HG03175 (cell line): ENCODE results near the gene RASSF3.

ENCODE experiments used
- ATAC-seq: cut with Tn5 transposase; IDR thresholded peaks from one replicate; pipeline ENCODE4 v1.9.1; 2021; ENCODE audit warnings: mild to moderate bottlenecking, moderate library complexity; ENCODE audit not compliant: unreplicated experiment

Gene RASSF3

GRCh38 chr12:64667793-64668192 is 57.5 kb downstream of the RASSF3 start:
- no peak for ATAC-seq

GRCh38 chr12:64669270-64669842 is 59.1 kb downstream of the RASSF3 start:
- peak; percentile 74 for ATAC-seq

GRCh38 chr12:64670019-64670418 is 59.7 kb downstream of the RASSF3 start:
- ATAC-seq = no peak

- ATAC-seq = no peak
These were observed 60.8 kb downstream of the RASSF3 start for GRCh38 chr12:64670919-64671639.

- ATAC-seq = no peak
These were observed 61.4 kb downstream of the RASSF3 start for GRCh38 chr12:64671681-64672080.

- no peak for ATAC-seq
These were observed 62.7 kb downstream of the RASSF3 start for GRCh38 chr12:64672925-64673409.

GRCh38 chr12:64673490-64674169 is 63.3 kb downstream of the RASSF3 start:
- ATAC-seq = no peak

- ATAC-seq = no peak
These were observed 64.2 kb downstream of the RASSF3 start for GRCh38 chr12:64674367-64674922.

- ATAC-seq = no peak
These were observed 65.5 kb downstream of the RASSF3 start for GRCh38 chr12:64675795-64676194.

GRCh38 chr12:64678248-64678647 is 68.0 kb downstream of the RASSF3 start:
- ATAC-seq = peak; percentile 41

- ATAC-seq = no peak
These were observed 68.5 kb downstream of the RASSF3 start for GRCh38 chr12:64678835-64679234.

GRCh38 chr12:64679487-64680001 is 69.2 kb downstream of the RASSF3 start:
- ATAC-seq = no peak

GRCh38 chr12:64680235-64680634 is 69.9 kb downstream of the RASSF3 start:
- no peak for ATAC-seq

GRCh38 chr12:64681200-64682052 is 71.1 kb downstream of the RASSF3 start:
- ATAC-seq = no peak

GRCh38 chr12:64682572-64683277 is 72.4 kb downstream of the RASSF3 start:
- ATAC-seq = no peak

GRCh38 chr12:64683816-64684543 is 73.7 kb downstream of the RASSF3 start:
- no peak for ATAC-seq

GRCh38 chr12:64685050-64685449 is 74.8 kb downstream of the RASSF3 start:
- ATAC-seq = no peak

- no peak for ATAC-seq
These were observed 75.3 kb downstream of the RASSF3 start for GRCh38 chr12:64685605-64686004.

GRCh38 chr12:64687816-64688215 is 77.5 kb downstream of the RASSF3 start:
- no peak for ATAC-seq
